GM19043 (cell line): ENCODE results near the gene AIFM3.

Experiments
- ATAC-seq: cut with Tn5 transposase; IDR thresholded peaks from one replicate; pipeline ENCODE4 v1.9.1; 2021; ENCODE audit warnings: low read depth; ENCODE audit not compliant: unreplicated experiment

AIFM3 gene

GRCh38 chr22:21022955-21023614 is 56.0 kb downstream of the AIFM3 start:
- no peak for ATAC-seq

- no peak for ATAC-seq
Observed at GRCh38 chr22:21025266-21025665, 58.2 kb downstream of the AIFM3 start.

GRCh38 chr22:21025763-21026755 is 59.0 kb downstream of the AIFM3 start:
- no peak for ATAC-seq

DNA sequence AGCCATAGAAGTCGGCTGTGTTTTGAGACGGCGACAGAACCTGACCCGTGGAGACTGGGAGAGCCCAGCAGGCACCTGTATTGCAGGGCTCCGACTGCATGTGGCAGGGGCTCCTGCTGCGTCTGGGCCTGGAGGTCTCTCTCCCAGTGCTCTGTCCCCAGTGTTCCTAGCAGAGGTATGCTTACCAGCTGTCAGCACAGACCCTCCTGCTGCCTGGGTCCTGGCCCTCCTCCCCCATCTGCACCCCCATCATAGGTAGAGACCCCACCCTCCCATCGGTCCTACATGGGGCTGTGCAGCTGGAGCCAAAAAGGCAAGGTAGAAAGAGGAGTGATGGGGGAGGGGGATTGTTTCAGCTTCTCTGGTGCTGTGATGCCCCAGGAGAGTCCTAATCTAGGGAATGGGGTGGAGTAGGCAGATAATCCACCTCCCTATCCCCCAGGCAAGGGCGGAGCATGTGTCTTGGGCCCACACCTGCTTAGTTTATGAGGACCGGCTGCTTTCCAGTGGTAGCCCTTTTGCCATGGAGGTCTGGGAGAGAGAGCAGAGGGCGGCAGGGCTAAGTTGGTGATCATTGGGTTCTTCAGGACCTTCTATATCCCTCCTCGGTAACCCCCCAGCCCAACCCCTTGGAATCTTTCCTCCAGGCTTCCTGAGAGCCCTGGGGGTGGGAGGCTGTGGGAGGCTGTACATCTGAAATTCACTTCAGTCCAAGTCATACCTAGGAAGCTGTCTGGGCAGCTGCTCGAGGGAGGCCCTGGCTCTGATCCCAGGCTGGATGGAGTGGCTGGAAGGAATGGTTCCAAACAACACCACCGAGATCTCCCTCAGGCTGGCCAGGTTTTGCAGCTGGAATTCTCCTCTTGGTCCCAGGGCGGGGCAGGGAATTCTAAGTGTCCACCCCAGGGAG is 60.0 kb downstream of the AIFM3 start:
- no peak for ATAC-seq

DNA sequence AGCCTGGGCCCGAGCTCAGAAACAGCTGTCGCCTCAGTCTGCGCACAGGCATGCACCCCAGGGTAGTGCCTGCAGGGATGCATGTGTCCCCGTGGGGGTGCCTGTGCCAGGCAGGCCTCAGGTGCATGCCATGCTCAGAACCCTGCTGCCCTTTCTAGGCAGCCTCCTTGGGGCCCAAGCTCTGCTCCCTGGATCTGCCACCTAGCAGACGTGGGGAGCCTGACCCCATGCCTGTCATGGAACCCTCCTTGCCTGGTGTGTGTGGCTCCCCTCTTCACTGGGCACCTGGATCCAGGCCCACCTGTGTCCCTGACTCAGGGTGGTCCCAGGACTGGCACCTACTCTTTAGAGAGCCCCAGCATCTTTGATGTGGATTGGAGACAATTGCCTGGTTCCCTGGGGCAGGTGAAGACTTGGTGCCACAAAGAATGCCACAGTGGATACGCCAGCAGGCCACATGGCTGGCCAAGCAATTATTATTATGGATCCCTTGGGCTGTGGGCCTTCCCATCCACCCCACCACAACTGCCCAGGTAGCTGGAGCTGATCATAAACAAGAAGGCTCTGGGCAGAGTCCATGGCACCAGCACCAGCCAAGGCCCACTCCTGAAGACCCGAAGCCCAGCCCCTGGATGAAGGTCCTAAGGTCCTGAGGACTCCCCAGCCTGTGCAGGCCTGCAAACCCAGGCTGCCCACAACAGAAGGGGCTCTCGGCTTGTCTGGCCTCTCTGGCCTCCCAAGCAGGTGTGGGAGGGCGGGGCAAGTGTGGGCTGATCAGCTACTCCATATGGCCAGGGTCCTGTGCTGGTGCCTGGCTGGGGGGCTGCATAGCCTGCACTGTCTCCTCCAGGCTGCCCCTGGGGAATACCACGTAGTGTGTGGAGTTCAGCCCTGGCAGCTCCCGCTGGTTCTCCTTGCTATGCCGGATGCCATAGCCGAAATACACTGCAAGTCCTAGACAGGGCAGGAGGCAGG is 61.5 kb downstream of the AIFM3 start:
- no peak for ATAC-seq

DNA sequence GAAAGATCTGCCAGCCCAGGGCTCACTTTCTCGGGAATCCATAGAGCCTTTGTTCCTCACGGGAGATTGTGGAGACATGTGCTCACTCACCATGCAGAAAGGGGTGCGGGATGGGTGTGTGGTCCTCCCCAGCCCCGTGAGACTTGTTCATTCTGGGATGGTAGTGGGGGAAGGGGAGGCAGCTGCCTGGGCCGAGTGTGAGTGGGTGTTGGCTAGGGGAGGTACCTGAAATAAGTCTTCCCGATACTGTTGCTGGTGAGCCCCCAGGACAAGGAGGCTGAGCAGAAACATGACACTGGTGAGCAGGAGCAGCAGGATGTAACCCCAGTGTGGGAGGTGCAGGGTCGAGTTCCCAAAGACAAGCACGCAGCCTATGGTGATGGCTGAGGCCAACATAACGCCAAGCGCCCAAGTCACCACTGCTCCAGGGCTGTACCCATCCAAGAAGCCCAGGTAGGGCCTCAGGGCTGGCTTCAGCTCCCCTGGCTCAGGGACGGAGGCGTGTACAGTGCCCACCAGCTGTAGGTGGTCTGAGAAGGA is 62.5 kb downstream of the AIFM3 start:
- no peak for ATAC-seq

- no peak for ATAC-seq
Observed at GRCh38 chr22:21030032-21030431, 63.0 kb downstream of the AIFM3 start.
